ENCODE data around the gene NFASC.

- TF ChIP-seq POLR2A (IDR thresholded peaks at IDR 0.05), result no peak
- no peak for TF ChIP-seq CTCF (IDR thresholded peaks at IDR 0.05)
- no peak for TF ChIP-seq POLR2AphosphoS5 (IDR thresholded peaks at IDR 0.05)
Measured at GRCh38 chr1:204875255-204875654, 4.6 kb downstream of the NFASC start.

All from sigmoid colon (tissue), 4 donors.